Ovary (tissue), 3 donors: ENCODE data around the gene SBF2.

Source experiments
- CTCF ChIP-seq, 3 donors: fragments of 450-650 bp in 2 of 3; fragments of 200-600 bp in 1 of 3; IDR thresholded peaks; one replicate each; pipeline versions ENCODE4 v1.5.1 to v1.8.0; 2016 to 2022; ENCODE audit warnings: antibody characterized with exemption in 3 of 3, mild to moderate bottlenecking in 1 of 3
- POLR2A ChIP-seq: fragments of 450-650 bp; IDR thresholded peaks from one replicate; pipeline ENCODE4 v1.6.1; 2017; ENCODE audit warnings: antibody characterized with exemption, mild to moderate bottlenecking, moderate library complexity
- donor health status: DM: no; HTN: no; CAD: no.

GRCh38 chr11:9914064-9914463 lies 380.0 kb downstream of the SBF2 start:
- TF ChIP-seq CTCF (IDR thresholded peaks at IDR 0.05) (no peak), POLR2A (no peak)
